Panc1 (cell line): Measurements from ENCODE around the gene MYRFL. TPM values are rescaled to one million over a fixed set of nuclear protein-coding genes. Genes with fewer than 3 reads are reported as not detected.

ENCODE experiments used
- ATAC-seq: fragments of 200-7000 bp; cut with Tn5 transposase; 2 replicates; pipeline ENCODE4 v1.9.1; 2020; ENCODE audit warnings: mild to moderate bottlenecking, moderate library complexity
- BruUV-seq: library from RNA; stranded (reverse); fragments of 400-500 nt; replicated peaks from 2 replicates; lab custom pipeline; 2021; lab: Mats Ljungman, UMichigan
- CTCF ChIA-PET: fragments of 300-600 bp; sonication (Branson Sonifier 250); formaldehyde crosslinking; loops from one replicate; lab custom pipeline; 2022; ENCODE audit warnings: antibody characterized with exemption; lab: Charles Lee
- POLR2A ChIA-PET: fragments of 300-600 bp; sonication (Branson Sonifier 250); formaldehyde crosslinking; loops from one replicate; lab custom pipeline; 2022; ENCODE audit warnings: antibody characterized with exemption; lab: Charles Lee
- DNase-seq: peaks from one replicate; pipeline ENCODE4 v3.0.0-alpha.2; 2010; ENCODE audit warnings: low read depth, low spot score
- H3K27ac ChIP-seq: 2 replicates; pipeline ENCODE4 v1.5.1; 2011; ENCODE audit warnings: mild to moderate bottlenecking, low read length, inconsistent platforms
- H3K27me3 ChIP-seq: fragments of 200-500 bp; sonication (Bioruptor generic); 2 replicates; pipeline ENCODE4 v1.6.0; 2014; ENCODE audit warnings: low read length, inconsistent platforms; ENCODE audit not compliant: control insufficient read depth, insufficient read depth
- H3K36me3 ChIP-seq: fragments of 200-500 bp; sonication (Bioruptor generic); 2 replicates; pipeline ENCODE4 v1.5.1; 2014; ENCODE audit warnings: inconsistent platforms, mild to moderate bottlenecking, low read length, moderate library complexity; ENCODE audit not compliant: control insufficient read depth, insufficient read depth
- H3K4me1 ChIP-seq: 2 replicates; pipeline ENCODE4 v1.5.1; 2011; ENCODE audit warnings: inconsistent platforms, mild to moderate bottlenecking, low read length, moderate library complexity; ENCODE audit not compliant: control insufficient read depth, insufficient read depth
- H3K4me3 ChIP-seq, 2 experiments: 2 replicates each; pipeline ENCODE4 v1.5.1; 2011 to 2012; ENCODE audit warnings: low read depth in 2 of 2, low read length in 2 of 2, mild to moderate bottlenecking in 2 of 2, inconsistent platforms in 1 of 2, moderate library complexity in 1 of 2
- H3K9me3 ChIP-seq: fragments of 200-500 bp; sonication (Bioruptor generic); 2 replicates; pipeline ENCODE4 v1.5.1; 2014; ENCODE audit warnings: low read depth, mild to moderate bottlenecking, inconsistent platforms, low read length, moderate library complexity; ENCODE audit not compliant: control insufficient read depth, insufficient read depth
- POLR2AphosphoS5 ChIP-seq: IDR thresholded peaks from 2 replicates; pipeline ENCODE4 v1.6.1; 2012; ENCODE audit warnings: mild to moderate bottlenecking, low read depth, low read length, moderate library complexity
- SIN3A ChIP-seq: IDR thresholded peaks from 2 replicates; pipeline ENCODE4 v1.6.1; 2012; ENCODE audit warnings: low read depth, mild to moderate bottlenecking, low read length, moderate library complexity, borderline replicate concordance; ENCODE audit not compliant: insufficient read depth
- TCF7L2 ChIP-seq: IDR thresholded peaks from 2 replicates; pipeline ENCODE4 v1.6.1; 2011; ENCODE audit warnings: mild to moderate bottlenecking, low read depth, low read length, inconsistent platforms
- in situ Hi-C: cut with HindIII; loops from 2 replicates; pipeline ENCODE4 v1.10.0; 2016; ENCODE audit warnings: low sequenced_read_pairs, low pct_unique_long_range_greater_than_20kb
- intact Hi-C: fragments of 100-400 bp; cut with micrococcal nuclease; formaldehyde crosslinking; loops from one replicate; pipeline ENCODE4 v1.10.0; 2022; ENCODE audit not compliant: unreplicated experiment
- total RNA-seq: library from RNA; stranded (reverse); gene quantifications from one replicate; pipeline ENCODE4 v1.2.1, GENCODE V29; 2021; ENCODE audit not compliant: unreplicated experiment
- TF ChIP-seq, protein P1 (sequence below), 2 experiments: IDR thresholded peaks; 2 replicates each; pipeline ENCODE4 v1.6.1; 2011 to 2012; ENCODE audit warnings: low read depth in 2 of 2, control low read depth in 1 of 2, low read length in 1 of 2, mild to moderate bottlenecking in 1 of 2, moderate library complexity in 1 of 2; ENCODE audit not compliant: insufficient read depth in 1 of 2
- TF ChIP-seq, protein P2 (sequence below): fragments of 450-650 bp; IDR thresholded peaks from 2 replicates; pipeline ENCODE4 v1.5.1; 2017; ENCODE audit warnings: mild to moderate bottlenecking

Gene MYRFL
- total RNA-seq, 1 experiment from 2014 or later = not detected

GRCh38 chr12:69844416-69844815 is 19.4 kb downstream of the MYRFL start:
- ChIA-PET POLR2A (no interaction called here), CTCF (no interaction called here)
- ATAC-seq (no peak), DNase-seq (no peak)
- no peaks in the 10 kb centered on the region for H3K36me3 ChIP-seq
- TF ChIP-seq, protein P1, sequence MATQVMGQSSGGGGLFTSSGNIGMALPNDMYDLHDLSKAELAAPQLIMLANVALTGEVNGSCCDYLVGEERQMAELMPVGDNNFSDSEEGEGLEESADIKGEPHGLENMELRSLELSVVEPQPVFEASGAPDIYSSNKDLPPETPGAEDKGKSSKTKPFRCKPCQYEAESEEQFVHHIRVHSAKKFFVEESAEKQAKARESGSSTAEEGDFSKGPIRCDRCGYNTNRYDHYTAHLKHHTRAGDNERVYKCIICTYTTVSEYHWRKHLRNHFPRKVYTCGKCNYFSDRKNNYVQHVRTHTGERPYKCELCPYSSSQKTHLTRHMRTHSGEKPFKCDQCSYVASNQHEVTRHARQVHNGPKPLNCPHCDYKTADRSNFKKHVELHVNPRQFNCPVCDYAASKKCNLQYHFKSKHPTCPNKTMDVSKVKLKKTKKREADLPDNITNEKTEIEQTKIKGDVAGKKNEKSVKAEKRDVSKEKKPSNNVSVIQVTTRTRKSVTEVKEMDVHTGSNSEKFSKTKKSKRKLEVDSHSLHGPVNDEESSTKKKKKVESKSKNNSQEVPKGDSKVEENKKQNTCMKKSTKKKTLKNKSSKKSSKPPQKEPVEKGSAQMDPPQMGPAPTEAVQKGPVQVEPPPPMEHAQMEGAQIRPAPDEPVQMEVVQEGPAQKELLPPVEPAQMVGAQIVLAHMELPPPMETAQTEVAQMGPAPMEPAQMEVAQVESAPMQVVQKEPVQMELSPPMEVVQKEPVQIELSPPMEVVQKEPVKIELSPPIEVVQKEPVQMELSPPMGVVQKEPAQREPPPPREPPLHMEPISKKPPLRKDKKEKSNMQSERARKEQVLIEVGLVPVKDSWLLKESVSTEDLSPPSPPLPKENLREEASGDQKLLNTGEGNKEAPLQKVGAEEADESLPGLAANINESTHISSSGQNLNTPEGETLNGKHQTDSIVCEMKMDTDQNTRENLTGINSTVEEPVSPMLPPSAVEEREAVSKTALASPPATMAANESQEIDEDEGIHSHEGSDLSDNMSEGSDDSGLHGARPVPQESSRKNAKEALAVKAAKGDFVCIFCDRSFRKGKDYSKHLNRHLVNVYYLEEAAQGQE (IDR thresholded peaks at IDR 0.05; ENCODE audit: insufficient read depth in 1 of 2, low read depth in 2 of 2, low read length in 1 of 2) = no peak
- TF ChIP-seq SIN3A (no peak), POLR2AphosphoS5 (no peak), TCF7L2 (no peak)
- TF ChIP-seq, protein P2, sequence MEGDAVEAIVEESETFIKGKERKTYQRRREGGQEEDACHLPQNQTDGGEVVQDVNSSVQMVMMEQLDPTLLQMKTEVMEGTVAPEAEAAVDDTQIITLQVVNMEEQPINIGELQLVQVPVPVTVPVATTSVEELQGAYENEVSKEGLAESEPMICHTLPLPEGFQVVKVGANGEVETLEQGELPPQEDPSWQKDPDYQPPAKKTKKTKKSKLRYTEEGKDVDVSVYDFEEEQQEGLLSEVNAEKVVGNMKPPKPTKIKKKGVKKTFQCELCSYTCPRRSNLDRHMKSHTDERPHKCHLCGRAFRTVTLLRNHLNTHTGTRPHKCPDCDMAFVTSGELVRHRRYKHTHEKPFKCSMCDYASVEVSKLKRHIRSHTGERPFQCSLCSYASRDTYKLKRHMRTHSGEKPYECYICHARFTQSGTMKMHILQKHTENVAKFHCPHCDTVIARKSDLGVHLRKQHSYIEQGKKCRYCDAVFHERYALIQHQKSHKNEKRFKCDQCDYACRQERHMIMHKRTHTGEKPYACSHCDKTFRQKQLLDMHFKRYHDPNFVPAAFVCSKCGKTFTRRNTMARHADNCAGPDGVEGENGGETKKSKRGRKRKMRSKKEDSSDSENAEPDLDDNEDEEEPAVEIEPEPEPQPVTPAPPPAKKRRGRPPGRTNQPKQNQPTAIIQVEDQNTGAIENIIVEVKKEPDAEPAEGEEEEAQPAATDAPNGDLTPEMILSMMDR = no peak
- peaks cover 3% of the 10 kb centered on the region; the same call in 1 of the 2 replicates for H3K27me3 ChIP-seq
- no peak overlapping the region for H3K4me3 ChIP-seq
- BruUV-seq = no TSS peak
- H3K4me1 ChIP-seq = no peaks in the 10 kb centered on the region
- no peaks in the 10 kb centered on the region for H3K9me3 ChIP-seq
- intact Hi-C loops (no loop called here), in situ Hi-C loops (no loop called here)
- no peak overlapping the region for H3K27ac ChIP-seq

GRCh38 chr12:69844836-69845235 is 19.8 kb downstream of the MYRFL start:
- intact Hi-C loops = no loop called here
- DNase-seq (no peak), ATAC-seq (no peak; the same call in 1 of the 2 replicates)
- Histone ChIP-seq H3K4me1 (no peaks in the 10 kb centered on the region), H3K27me3 (peaks cover 3% of the 10 kb centered on the region; the same call in 1 of the 2 replicates), H3K36me3 (no peaks in the 10 kb centered on the region), H3K4me3 (no peak overlapping the region), H3K9me3 (no peaks in the 10 kb centered on the region), H3K27ac (no peak overlapping the region)
- ChIA-PET POLR2A (no interaction called here), CTCF (no interaction called here)
- TF ChIP-seq, protein P1 (IDR thresholded peaks at IDR 0.05; ENCODE audit: insufficient read depth in 1 of 2, low read depth in 2 of 2, low read length in 1 of 2) = no peak
- TF ChIP-seq, protein P2 = no peak
- TF ChIP-seq POLR2AphosphoS5 (no peak), TCF7L2 (no peak), SIN3A (no peak)
- in situ Hi-C loops = no loop called here
- no TSS peak for BruUV-seq
